RKO (cell line): ENCODE results near the gene TSPAN17.

Experiments
- DNase-seq: peaks from one replicate; pipeline ENCODE4 v3.0.0-alpha.2; 2016; ENCODE audit warnings: low spot score

Gene TSPAN17

GRCh38 chr5:176660530-176660859 is 13.2 kb downstream of the TSPAN17 start:
- no peak for DNase-seq

DNA sequence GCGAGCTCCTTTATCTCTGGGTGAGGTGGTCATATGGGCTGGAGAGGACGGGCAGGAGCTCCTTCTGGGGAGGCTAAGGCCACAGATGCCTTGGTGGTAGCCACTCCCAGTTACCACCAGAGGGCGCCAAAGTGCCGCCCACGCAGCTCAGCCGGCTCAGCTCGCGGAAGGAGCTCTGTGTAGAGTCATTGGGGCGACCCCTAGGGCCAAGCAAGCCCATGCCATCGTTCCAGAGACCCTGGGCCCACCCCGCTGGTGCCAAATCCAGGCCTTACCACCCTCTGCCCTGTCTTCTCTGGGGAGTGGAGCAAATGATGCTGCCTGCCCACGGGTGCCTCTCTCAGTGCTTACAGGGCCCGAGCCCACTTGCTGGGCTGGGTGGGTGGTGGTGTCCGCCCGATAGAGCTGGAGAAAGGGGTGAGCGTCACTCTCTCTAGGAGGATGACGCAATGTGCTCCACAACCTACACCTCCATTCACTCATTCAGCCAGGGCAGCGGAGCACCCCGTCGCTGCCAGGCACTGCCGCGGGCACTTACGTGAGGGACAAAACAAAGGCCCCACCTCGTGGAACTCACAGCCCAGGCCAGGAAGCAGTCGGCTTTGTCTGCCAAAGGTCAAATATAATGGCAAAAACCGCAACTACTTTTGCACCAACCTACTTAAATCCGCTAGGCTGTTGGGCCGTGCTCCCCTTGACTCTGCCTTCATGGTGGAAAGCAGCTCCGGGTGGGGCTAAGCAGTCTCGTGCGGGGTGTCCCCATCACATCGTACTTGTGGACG is 13.8 kb downstream of the TSPAN17 start:
- DNase-seq = peak; percentile 77

DNA sequence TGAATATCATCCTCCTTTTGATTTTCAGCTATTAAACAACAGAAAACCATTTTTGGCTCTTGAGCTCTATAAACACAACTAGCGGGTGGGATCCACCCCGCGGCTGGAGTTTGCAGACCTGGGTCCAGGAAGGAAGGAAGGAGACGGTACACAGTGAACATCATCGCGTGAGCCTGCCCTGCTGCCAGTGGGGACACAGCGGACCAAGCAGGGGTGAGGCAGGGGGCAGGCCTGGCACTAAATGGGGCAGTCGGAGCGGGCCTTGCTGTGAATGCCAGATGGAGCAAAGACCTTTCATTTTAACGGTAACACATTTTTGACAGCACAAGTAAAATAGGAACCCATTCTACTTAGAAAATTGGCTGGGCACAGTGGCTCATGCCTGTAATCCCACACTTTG is 14.4 kb downstream of the TSPAN17 start:
- no peak for DNase-seq

DNA sequence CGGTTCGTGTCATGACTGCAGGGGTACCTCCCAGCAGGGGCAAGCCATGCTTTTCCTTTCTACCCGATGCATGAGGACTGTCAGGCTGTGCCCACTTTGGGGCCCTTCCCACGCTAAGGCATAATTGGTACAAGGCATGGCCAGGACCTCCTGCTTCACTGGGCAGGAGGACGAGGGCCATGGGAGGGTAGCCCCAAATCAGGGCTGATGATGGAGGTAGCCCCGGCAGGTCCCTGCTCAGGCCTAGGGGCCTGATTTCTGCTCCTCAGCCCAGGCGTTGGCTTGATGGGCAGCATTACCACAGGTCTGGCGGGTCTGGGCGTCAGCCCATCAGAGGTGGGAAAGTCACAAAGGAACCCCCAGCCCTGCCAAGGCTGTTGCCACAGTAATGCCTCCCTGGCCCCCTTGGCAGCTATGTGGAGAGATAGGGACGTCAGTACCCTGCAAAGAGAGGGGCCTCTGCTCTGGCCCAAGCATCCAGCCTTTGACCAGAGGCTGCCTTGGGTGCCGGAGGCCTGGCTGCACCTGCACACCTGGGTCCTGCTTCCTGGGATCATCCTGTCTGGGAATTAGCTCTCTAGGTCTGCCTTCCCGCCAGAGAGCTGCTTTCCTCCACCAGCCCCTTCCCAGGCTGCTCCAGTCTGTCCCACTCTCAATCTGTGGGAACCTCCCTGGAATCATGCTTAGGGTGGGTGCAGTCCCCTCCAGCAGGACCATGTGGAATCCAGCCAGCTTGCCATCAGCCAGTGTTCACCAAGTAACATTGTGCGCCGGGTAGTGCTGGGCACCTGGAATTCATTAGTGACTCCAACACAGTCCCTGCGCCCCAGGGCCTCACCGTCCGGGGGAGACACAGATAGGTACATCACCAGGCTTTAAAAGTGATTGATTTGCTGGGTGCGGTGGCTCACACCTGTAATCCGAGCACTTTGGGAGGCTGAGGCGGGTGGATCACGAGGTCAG is 15.4 kb downstream of the TSPAN17 start:
- no peak for DNase-seq

DNA sequence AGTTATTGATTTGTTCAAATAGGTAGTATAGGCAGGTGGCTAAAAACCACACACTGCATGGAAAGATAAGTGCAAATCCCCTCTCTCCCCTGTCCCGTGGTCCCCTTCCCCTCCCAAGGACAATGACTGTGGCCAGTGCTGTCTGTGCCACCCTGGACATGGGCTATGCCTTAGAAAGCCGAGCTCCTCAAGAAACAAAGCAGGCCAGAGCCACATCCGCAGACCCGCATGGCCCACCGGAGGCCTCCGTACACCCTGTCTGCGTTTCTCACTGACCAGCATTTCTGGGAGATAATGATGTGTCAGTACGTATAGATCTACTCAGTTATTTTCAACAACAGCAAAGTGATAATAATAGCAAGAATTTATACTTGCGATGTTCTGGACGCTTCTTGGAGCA is 16.3 kb downstream of the TSPAN17 start:
- DNase-seq = no peak

DNA sequence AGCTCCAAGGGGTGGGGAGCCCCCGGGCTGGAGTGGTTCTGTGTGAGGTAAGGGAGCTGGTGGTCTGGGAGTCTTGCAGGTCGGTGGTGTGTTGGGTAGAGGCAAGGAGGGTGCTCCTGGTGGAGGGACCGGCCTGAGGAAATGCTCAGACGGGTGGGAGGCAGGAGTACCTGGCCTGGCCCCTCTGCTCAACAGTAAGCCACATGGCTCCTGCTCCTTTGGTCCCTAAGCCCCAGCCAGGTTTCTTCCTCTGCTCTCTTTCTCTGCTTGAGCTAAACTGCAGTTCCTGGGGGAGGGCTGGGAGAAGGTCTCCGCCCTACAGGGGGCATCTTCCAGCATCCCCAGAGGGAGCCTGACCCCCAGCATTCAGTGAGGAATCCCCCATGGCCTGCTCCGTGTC is 17.2 kb downstream of the TSPAN17 start:
- no peak for DNase-seq

DNA sequence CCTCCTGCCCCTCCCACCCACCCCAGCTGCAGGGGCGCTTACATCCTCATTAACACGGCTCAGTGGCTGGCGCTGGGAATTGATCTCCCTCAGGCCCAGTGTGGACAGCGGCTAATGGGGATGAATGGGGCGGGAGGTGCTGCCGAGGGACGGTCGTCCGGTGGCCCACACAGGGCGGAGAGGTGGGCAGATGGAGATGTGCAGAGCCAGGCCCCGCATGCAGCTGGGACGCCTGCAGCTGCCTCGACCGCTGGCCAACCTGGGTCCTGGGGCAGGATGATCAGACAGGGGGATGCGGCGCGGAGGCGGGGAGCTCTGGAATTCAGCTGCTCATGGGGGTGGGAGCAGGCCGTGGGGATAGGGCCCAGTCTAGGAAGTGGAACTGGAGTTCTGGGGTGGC is 17.6 kb downstream of the TSPAN17 start:
- no peak for DNase-seq

- DNase-seq = no peak
Observed at GRCh38 chr5:176665517-176665916, 18.2 kb downstream of the TSPAN17 start.

DNA sequence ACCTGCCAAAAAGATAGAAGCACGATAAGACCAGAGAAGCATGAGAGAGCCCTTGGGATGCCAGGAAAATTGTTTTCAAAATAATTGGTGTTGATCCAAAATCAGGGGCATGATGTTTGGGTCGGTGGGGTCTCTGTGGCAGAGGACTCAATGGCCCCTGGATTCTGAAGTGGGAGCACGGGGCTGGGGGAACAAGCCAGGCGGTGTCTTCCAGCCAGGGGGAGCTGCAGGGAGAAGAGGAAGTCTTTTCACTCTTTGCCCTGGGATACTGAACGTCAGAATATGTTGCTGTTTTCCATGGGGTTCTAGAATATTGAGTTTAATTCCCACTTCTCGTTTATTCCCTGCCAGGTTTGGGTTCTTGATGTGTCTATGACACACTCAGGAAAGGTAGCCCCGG is 20.4 kb downstream of the TSPAN17 start:
- no peak for DNase-seq

- no peak for DNase-seq
Observed at GRCh38 chr5:176670449-176670848, 23.2 kb downstream of the TSPAN17 start.

DNA sequence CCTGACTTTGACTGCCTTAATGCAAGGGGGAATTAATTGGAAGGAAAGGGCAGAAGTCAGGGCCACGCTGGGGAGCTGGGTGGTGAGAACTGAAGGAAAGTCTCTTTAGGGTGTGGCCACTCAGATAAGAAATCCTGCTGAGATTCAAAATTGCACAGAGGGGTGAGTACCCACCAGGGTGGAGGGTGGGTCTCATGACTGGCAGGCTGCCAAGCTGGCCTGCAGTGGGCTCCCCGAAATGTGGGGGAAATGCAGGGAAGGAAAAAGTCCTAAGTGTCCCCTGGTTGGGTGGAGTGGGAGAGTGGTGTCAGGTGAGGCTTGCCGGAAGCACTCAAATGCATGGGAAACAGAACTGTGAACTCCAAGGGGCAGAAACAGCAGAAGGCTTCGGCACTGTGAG is 24.1 kb downstream of the TSPAN17 start:
- no peak for DNase-seq

GRCh38 chr5:176671890-176672747 is 24.8 kb downstream of the TSPAN17 start:
- no peak for DNase-seq

DNA sequence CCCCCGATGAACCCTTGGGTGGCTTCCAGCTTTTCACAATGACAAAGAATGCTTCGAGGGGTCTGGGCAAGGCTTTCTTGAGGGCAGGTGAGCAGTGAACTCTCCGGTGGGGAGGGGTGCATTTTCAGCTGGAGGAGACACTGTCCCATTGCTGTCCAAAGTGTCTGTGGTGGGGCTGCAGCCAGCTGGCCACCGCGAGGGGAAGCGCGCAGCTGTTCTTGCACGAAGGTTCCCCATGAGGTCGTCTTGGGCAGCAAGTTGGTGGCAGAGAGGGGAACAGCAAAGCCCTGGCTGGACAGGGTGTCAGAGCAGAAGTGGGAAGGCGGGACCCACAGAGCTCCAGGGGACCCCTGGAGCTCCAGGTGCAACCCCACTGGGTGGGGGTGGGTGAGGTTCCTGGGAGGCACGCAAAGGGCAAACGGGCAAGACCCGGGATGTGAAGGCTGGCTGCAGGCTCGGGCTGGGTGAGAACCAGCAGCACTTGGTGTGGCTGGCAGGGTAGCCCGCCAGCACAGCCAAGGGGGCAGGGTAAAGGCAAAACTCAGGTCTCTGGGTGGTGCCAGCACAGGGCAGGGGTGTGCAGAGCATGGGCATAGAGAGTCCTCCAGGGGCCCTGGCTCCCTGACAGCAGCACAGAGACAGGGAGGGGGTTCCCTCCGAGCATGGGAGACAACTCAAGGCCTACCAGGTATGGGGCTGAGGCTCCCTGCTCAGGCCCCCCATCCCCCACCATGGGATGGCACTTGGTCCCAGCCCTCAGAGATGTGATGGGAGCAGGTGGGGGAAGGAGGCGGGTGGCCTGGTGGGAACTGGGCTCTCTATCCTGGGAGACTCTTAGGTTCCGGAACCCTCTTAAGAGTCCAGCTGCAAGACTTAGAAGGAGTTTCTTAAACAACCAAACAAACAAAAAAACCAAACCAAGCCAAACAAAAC is 26.6 kb downstream of the TSPAN17 start:
- DNase-seq = no peak

GRCh38 chr5:176674799-176675198 is 27.5 kb downstream of the TSPAN17 start:
- no peak for DNase-seq

DNA sequence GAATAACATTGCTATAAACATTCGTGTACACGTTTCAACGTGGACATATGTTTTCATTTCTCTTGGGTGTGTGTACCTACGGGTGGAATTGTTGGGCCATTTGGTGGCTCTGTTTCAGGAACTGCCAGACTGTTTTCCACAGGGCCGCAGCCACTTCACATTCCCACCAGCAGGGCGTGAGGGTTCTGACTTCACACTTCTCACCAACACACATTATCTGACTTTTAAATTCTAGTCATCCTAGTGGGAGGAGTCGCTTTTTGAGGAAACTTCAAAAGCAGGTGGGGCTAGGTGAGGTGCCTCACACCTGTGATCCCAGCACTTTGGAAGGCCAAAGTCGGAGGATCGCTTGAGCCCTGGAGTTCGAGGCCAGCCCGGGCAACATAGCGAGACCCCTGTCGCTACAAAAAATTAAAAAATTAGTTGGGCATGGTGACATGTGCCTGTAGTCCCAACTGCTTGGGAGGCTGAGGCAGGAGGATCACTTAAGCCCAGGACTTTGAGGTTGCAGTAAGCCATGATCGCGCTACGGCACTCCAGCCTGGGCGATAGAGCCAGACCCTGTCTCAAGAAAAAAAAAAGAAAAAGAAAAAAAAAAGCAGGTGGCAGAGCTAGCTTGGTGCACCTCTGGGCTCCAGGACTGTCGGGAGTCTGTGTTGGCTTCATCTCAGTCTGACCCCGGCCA is 28.5 kb downstream of the TSPAN17 start:
- peak; percentile 46 for DNase-seq

- DNase-seq = peak; percentile 30
Observed at GRCh38 chr5:176676361-176676824, 29.1 kb downstream of the TSPAN17 start.

GRCh38 chr5:176677209-176677939 is 30.1 kb downstream of the TSPAN17 start:
- DNase-seq = no peak

- no peak for DNase-seq
Observed at GRCh38 chr5:176678584-176678983, 31.3 kb downstream of the TSPAN17 start.

GRCh38 chr5:176679365-176680225 is 32.3 kb downstream of the TSPAN17 start:
- no peak for DNase-seq
